K562 (cell line): ENCODE data around the gene POU3F1. TPM values are rescaled to one million over a fixed set of nuclear protein-coding genes. Genes with fewer than 3 reads are reported as not detected.

Experiments used
- CBFA2T2 ChIP-seq: fragments of 450-650 bp; conservative IDR thresholded peaks from 2 replicates; pipeline ENCODE4 v1.6.1; 2017; ENCODE audit warnings: mild to moderate bottlenecking
- DIDO1 ChIP-seq: fragments of 450-650 bp; IDR thresholded peaks from 2 replicates; pipeline ENCODE4 v1.6.1; 2016; ENCODE audit warnings: low read depth, missing biosample characterization, missing genetic modification characterization
- FOXA1 ChIP-seq: fragments of 450-650 bp; IDR thresholded peaks from 2 replicates; pipeline ENCODE4 v1.6.1; 2016; ENCODE audit warnings: mild to moderate bottlenecking, borderline replicate concordance
- GATA2 ChIP-seq: sonication (generic); formaldehyde crosslinking; IDR thresholded peaks from 2 replicates; pipeline ENCODE4 v1.4.0; 2020; ENCODE audit warnings: mild to moderate bottlenecking, missing genetic modification reagents
- GTF3C2 ChIP-seq: IDR thresholded peaks from 3 replicates; pipeline ENCODE4 v1.6.1; 2011; ENCODE audit warnings: borderline replicate concordance, mild to moderate bottlenecking, moderate library complexity; ENCODE audit not compliant: insufficient read length; ENCODE audit errors: extremely low read depth
- KDM1A ChIP-seq, 2 experiments: fragments of 450-650 bp; IDR thresholded peaks; 2 replicates each; pipeline ENCODE4 v1.6.1; 2016; ENCODE audit warnings: mild to moderate bottlenecking in 2 of 2
- KLF13 ChIP-seq: fragments of 450-650 bp; IDR thresholded peaks from 2 replicates; pipeline ENCODE4 v1.6.1; 2016; ENCODE audit warnings: missing genetic modification characterization, low read depth, mild to moderate bottlenecking, missing compliant biosample characterization, moderate library complexity, borderline replicate concordance
- KLF16 ChIP-seq: IDR thresholded peaks from 2 replicates; pipeline ENCODE4 v1.6.1; 2016; ENCODE audit warnings: antibody characterized with exemption
- MITF ChIP-seq: IDR thresholded peaks from 2 replicates; pipeline ENCODE4 v1.6.1; 2014; ENCODE audit warnings: antibody characterized with exemption
- MLLT1 ChIP-seq, 2 experiments: fragments of 450-650 bp; IDR thresholded peaks; 2 replicates each; pipeline ENCODE4 v1.6.1; 2016
- MYC ChIP-seq, 2 experiments: fragments of 250-450 bp in 1 of 2; sonication (Bioruptor Pico) in 1 of 2; IDR thresholded peaks; 2 replicates each; pipeline versions ENCODE4 v1.5.1 to v1.6.1; 2012 to 2021; ENCODE audit warnings: low read depth in 2 of 2, borderline replicate concordance in 1 of 2, improper control_type of control experiment in 1 of 2, low read length in 1 of 2, mild to moderate bottlenecking in 1 of 2, moderate library complexity in 1 of 2
- PBX2 ChIP-seq, 2 experiments: IDR thresholded peaks in 1 of 2; conservative IDR thresholded peaks in 1 of 2; 2 replicates each; pipeline ENCODE4 v1.6.1; 2016; ENCODE audit warnings: low read depth in 2 of 2, mild to moderate bottlenecking in 1 of 2, missing compliant biosample characterization in 1 of 2, missing genetic modification characterization in 1 of 2, moderate library complexity in 1 of 2
- SMC3 ChIP-seq: conservative IDR thresholded peaks from 2 replicates; pipeline ENCODE4 v1.6.1; 2011; ENCODE audit warnings: low read depth, low read length, improper control_type of control experiment; ENCODE audit not compliant: insufficient read depth
- VEZF1 ChIP-seq: fragments of 200-800 bp; sonication (Bioruptor generic); IDR thresholded peaks from 2 replicates; pipeline ENCODE4 v1.6.1; 2017; ENCODE audit warnings: missing genetic modification characterization, missing compliant biosample characterization
- ZBTB17 ChIP-seq: fragments of 450-650 bp; formaldehyde crosslinking; IDR thresholded peaks from 2 replicates; pipeline ENCODE4 v1.4.0; 2020; ENCODE audit warnings: mild to moderate bottlenecking
- polyA plus RNA-seq, 8 experiments: library from polyadenylated mRNA; depleted of rRNA in 4 of 8; stranded (reverse) in 5 of 8; unstranded in 3 of 8; fragments of >200 nt; fragmentation: Nextera tagmentation in 2 of 8; fragmentation: Illumina TruSeq in 1 of 8; extraction: Ambion mirVana in 2 of 8; extraction: Trizol in 1 of 8; gene quantifications; 2 replicates each; pipeline versions ENCODE4 v1.2.1 to v1.2.3, GENCODE V29; 2011 to 2014; ENCODE audit warnings: inconsistent platforms in 1 of 8, missing spikeins in 1 of 8
- total RNA-seq, 7 experiments: library from RNA; depleted of rRNA in 6 of 7; stranded (reverse); fragments of >200 nt in 6 of 7; fragmentation: Illumina TruSeq in 2 of 7; extraction: Trizol in 2 of 7; gene quantifications; 2 replicates each; pipeline versions ENCODE4 v1.2.1 to v1.2.3, GENCODE V29; 2011 to 2021; ENCODE audit warnings: low replicate concordance in 1 of 7

The POU3F1 gene
- total and polyA plus RNA-seq, 9 of the 15 experiments (the other 6 are each of a cell fraction or from before 2014, with no cell fraction given) = 0.09 TPM; not detected in 8

GRCh38 chr1:38037221-38037939, 9.2 kb downstream of the POU3F1 start (continued):
- TF ChIP-seq VEZF1 (CRISPR knock-in tag) (peak; percentile 87), GATA2 (CRISPR knock-in tag) (0 out of 2 replicates have a peak, but pooled peaks have one; percentile 15), GTF3C2 (no peak), KLF13 (tag) (no peak), MLLT1 (IDR thresholded peaks at IDR 0.05) (peak in 1 of 2 experiments; percentile 53; a peak in 1 of 4 replicates), KLF16 (peak; percentile 44; the same call in 1 of the 2 replicates), PBX2 (CRISPR knock-in tag; IDR thresholded peaks at IDR 0.05; ENCODE audit: low read depth) (no peak), PBX2 (tag; conservative IDR thresholded peaks at IDR 0.05; ENCODE audit: low read depth) (peak; percentile 21; the same call in 1 of the 2 replicates), MYC (IDR thresholded peaks at IDR 0.05; ENCODE audit: low read depth, low read length) (0 out of 2 replicates have a peak, but pooled peaks have one; percentile 15), MYC (CRISPR knock-in tag; IDR thresholded peaks at IDR 0.05; ENCODE audit: borderline replicate concordance, low read depth) (no peak), KDM1A (IDR thresholded peaks at IDR 0.05) (peak; percentile 19 to 29; a peak in 2 of 4 replicates), SMC3 (peak; percentile 58; the same call in 1 of the 2 replicates), CBFA2T2 (peak; percentile 65), MITF (no peak), ZBTB17 (0 out of 2 replicates have a peak, but pooled peaks have one; percentile 72), FOXA1 (no peak), DIDO1 (tag) (peak; percentile 57; the same call in 1 of the 2 replicates)
